ENCODE results near the gene NFIX. TPM values are rescaled to one million over a fixed set of nuclear protein-coding genes. Genes with fewer than 3 reads are reported as not detected.

Gene NFIX
- total and polyA plus RNA-seq, 2 donors (not counting 1 experiment from before 2014, with no cell fraction given): 35.7 to 74.8 TPM

DNA sequence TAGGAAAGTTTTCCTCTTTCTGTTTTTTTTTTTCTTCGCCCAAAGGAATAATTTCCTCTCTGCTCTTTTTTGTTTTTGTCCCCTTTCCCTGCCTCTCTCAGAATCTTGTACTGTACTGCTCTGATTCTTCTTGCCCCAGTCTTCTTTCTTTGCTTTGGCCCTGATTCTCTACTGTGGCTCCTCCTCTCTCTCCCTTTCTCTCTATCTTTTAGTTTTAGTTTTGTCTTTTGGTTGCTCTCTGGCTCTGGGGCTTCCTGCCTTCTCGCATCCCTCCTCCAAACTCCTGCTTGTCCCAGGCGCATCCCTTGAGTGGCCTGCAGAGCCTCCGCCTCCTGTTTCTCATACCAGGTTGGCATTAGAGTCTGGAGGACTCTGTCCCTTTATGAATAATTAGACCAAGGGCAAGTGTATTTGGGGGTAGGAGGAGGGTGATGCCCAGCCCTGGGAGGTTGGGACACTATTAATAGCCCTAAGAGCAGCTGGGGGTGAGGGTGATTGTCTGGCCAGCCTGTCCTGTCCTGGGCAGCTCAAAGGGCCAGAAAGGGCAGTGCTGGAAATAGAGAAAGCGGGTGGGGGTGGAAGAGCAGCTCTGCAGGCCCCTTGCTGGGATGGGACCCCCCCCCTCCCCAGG lies 68.3 kb downstream of the NFIX start:
- Histone ChIP-seq H3K4me1 (ENCODE audit: control insufficient read depth, extremely low read depth, insufficient read depth, low read length) (peaks cover 29% of the 10 kb centered on the region), H3K4me2 (ENCODE audit: extremely low read depth, insufficient read depth, low read length) (peak overlapping the region; percentile 37), H3K9me3 (ENCODE audit: control insufficient read depth, insufficient read depth, low read depth, low read length) (no peaks in the 10 kb centered on the region), H3K27ac (ENCODE audit: insufficient read depth, low read length) (no peak overlapping the region), H3K27me3 (ENCODE audit: control insufficient read depth, insufficient read depth, low read length) (no peaks in the 10 kb centered on the region), H3K36me3 (ENCODE audit: control insufficient read depth, insufficient read depth, low read length) (peaks cover 16% of the 10 kb centered on the region), H3K79me2 (ENCODE audit: control insufficient read depth, insufficient read depth, low read length) (peaks cover 86% of the 10 kb centered on the region), H3K9ac (ENCODE audit: insufficient read depth, low read length) (no peak overlapping the region), H2AFZ (ENCODE audit: low read length) (no peak overlapping the region), H4K20me1 (ENCODE audit: control insufficient read depth, extremely low read depth, insufficient read depth, low read length) (no peaks in the 10 kb centered on the region), H3K4me3 (replicated peaks in 1 of 4; ENCODE audit: control extremely low read depth in 1 of 4, insufficient read depth in 1 of 4, low read depth in 3 of 4, low read length in 4 of 4) (no peak overlapping the region)
- TF ChIP-seq, protein P1, sequence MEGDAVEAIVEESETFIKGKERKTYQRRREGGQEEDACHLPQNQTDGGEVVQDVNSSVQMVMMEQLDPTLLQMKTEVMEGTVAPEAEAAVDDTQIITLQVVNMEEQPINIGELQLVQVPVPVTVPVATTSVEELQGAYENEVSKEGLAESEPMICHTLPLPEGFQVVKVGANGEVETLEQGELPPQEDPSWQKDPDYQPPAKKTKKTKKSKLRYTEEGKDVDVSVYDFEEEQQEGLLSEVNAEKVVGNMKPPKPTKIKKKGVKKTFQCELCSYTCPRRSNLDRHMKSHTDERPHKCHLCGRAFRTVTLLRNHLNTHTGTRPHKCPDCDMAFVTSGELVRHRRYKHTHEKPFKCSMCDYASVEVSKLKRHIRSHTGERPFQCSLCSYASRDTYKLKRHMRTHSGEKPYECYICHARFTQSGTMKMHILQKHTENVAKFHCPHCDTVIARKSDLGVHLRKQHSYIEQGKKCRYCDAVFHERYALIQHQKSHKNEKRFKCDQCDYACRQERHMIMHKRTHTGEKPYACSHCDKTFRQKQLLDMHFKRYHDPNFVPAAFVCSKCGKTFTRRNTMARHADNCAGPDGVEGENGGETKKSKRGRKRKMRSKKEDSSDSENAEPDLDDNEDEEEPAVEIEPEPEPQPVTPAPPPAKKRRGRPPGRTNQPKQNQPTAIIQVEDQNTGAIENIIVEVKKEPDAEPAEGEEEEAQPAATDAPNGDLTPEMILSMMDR (conservative IDR thresholded peaks at IDR 0.05 in 1 of 2, IDR thresholded peaks at IDR 0.05 in 1 of 2; ENCODE audit: low read depth in 1 of 2, low read length in 2 of 2): no peak
- no peak for TF ChIP-seq EZH2 (IDR thresholded peaks at IDR 0.05; ENCODE audit: low read length, missing control alignments)
- DNase-seq (ENCODE audit: low read depth in 2 of 2): no peak

DNA sequence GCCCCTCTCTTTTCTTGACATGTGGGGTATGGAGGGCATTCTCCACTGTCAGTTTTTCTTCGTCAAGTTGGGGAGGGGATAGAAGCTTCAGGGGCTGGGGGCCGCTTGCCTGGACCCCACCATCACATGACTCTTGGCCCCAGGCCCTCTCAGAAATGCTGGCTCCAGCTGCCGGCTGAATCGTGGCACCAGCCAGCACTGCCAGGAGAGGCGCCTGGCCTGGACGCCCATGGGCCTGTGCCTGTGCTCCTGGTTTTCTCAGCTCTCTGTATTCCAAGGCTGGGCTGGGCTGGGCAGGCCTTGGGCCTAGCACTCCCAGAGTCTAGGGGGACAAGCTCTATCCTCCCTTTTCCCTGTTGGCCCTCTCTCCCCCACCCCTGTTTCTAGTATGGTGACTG lies 68.8 kb downstream of the NFIX start:
- no peak overlapping the region for H3K27ac ChIP-seq (ENCODE audit: insufficient read depth, low read length)
- no peaks in the 10 kb centered on the region for H3K27me3 ChIP-seq (ENCODE audit: control insufficient read depth, insufficient read depth, low read length)
- H3K9ac ChIP-seq (ENCODE audit: insufficient read depth, low read length): no peak overlapping the region
- H3K9me3 ChIP-seq (ENCODE audit: control insufficient read depth, insufficient read depth, low read depth, low read length): no peaks in the 10 kb centered on the region
- H3K4me2 ChIP-seq (ENCODE audit: extremely low read depth, insufficient read depth, low read length): no peak overlapping the region
- H4K20me1 ChIP-seq (ENCODE audit: control insufficient read depth, extremely low read depth, insufficient read depth, low read length): no peaks in the 10 kb centered on the region
- no peak for DNase-seq (ENCODE audit: low read depth in 2 of 2)
- no peak overlapping the region for H3K4me3 ChIP-seq (replicated peaks in 1 of 4; ENCODE audit: control extremely low read depth in 1 of 4, insufficient read depth in 1 of 4, low read depth in 3 of 4, low read length in 4 of 4)
- H3K36me3 ChIP-seq (ENCODE audit: control insufficient read depth, insufficient read depth, low read length): peaks cover 16% of the 10 kb centered on the region
- H3K4me1 ChIP-seq (ENCODE audit: control insufficient read depth, extremely low read depth, insufficient read depth, low read length): peaks cover 28% of the 10 kb centered on the region
- no peak overlapping the region for H2AFZ ChIP-seq (ENCODE audit: low read length)
- H3K79me2 ChIP-seq (ENCODE audit: control insufficient read depth, insufficient read depth, low read length): peaks cover 85% of the 10 kb centered on the region
- TF ChIP-seq EZH2 (IDR thresholded peaks at IDR 0.05; ENCODE audit: low read length, missing control alignments): no peak
- TF ChIP-seq, protein P1 (conservative IDR thresholded peaks at IDR 0.05 in 1 of 2, IDR thresholded peaks at IDR 0.05 in 1 of 2; ENCODE audit: low read depth in 1 of 2, low read length in 2 of 2): no peak

DNA sequence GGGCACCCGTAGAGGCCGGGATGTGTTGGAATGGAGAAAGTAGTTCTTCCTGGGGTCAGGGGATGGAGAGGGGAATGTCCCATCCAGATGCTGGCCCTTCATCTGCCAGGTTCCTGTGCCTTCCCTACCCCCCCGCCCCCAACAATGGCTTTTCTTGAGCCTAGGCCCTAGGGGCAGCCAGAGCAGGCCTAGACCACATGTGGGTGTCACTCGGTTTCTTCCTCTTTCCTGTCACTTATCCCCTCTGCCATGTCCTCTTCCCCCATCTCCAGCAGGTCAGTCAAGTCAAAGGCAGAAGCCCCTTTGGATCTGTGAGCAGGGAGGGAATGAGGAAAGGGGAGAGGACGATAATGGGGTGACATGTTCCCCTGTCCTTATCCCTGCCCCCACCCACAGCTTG lies 71.0 kb downstream of the NFIX start:
- no peaks in the 10 kb centered on the region for H4K20me1 ChIP-seq (ENCODE audit: control insufficient read depth, extremely low read depth, insufficient read depth, low read length)
- no peak overlapping the region for H2AFZ ChIP-seq (ENCODE audit: low read length)
- no peak overlapping the region for H3K9ac ChIP-seq (ENCODE audit: insufficient read depth, low read length)
- DNase-seq (ENCODE audit: low read depth in 2 of 2): no peak
- peaks cover 18% of the 10 kb centered on the region for H3K36me3 ChIP-seq (ENCODE audit: control insufficient read depth, insufficient read depth, low read length)
- H3K27me3 ChIP-seq (ENCODE audit: control insufficient read depth, insufficient read depth, low read length): no peaks in the 10 kb centered on the region
- peaks cover 21% of the 10 kb centered on the region for H3K4me1 ChIP-seq (ENCODE audit: control insufficient read depth, extremely low read depth, insufficient read depth, low read length)
- no peak for TF ChIP-seq EZH2 (IDR thresholded peaks at IDR 0.05; ENCODE audit: low read length, missing control alignments)
- TF ChIP-seq, protein P1 (conservative IDR thresholded peaks at IDR 0.05 in 1 of 2, IDR thresholded peaks at IDR 0.05 in 1 of 2; ENCODE audit: low read depth in 1 of 2, low read length in 2 of 2): no peak
- no peak overlapping the region for H3K4me2 ChIP-seq (ENCODE audit: extremely low read depth, insufficient read depth, low read length)
- no peaks in the 10 kb centered on the region for H3K9me3 ChIP-seq (ENCODE audit: control insufficient read depth, insufficient read depth, low read depth, low read length)
- no peak overlapping the region for H3K27ac ChIP-seq (ENCODE audit: insufficient read depth, low read length)
- H3K79me2 ChIP-seq (ENCODE audit: control insufficient read depth, insufficient read depth, low read length): peaks cover 91% of the 10 kb centered on the region
- no peak overlapping the region for H3K4me3 ChIP-seq (replicated peaks in 1 of 4; ENCODE audit: control extremely low read depth in 1 of 4, insufficient read depth in 1 of 4, low read depth in 3 of 4, low read length in 4 of 4)
